Panc1 (cell line): ENCODE measurements around the gene AHCY. TPM values are rescaled to one million over a fixed set of nuclear protein-coding genes. Genes with fewer than 3 reads are reported as not detected.

Source experiments
- ATAC-seq: fragments of 200-7000 bp; cut with Tn5 transposase; 2 replicates; pipeline ENCODE4 v1.9.1; 2020; ENCODE audit warnings: mild to moderate bottlenecking, moderate library complexity
- Bru-seq: library from RNA; stranded (reverse); fragments of 400-500 nt; gene quantifications from one replicate; lab custom pipeline; 2021; lab: Mats Ljungman, UMichigan
- BruChase-seq, 2 experiments: library from RNA; stranded (reverse); fragments of 400-500 nt; gene quantifications; one replicate each; lab custom pipeline; 2021; lab: Mats Ljungman, UMichigan
- BruUV-seq: library from RNA; stranded (reverse); fragments of 400-500 nt; replicated peaks from 2 replicates; lab custom pipeline; 2021; lab: Mats Ljungman, UMichigan
- CTCF ChIA-PET: fragments of 300-600 bp; sonication (Branson Sonifier 250); formaldehyde crosslinking; loops from one replicate; lab custom pipeline; 2022; ENCODE audit warnings: antibody characterized with exemption; lab: Charles Lee
- POLR2A ChIA-PET: fragments of 300-600 bp; sonication (Branson Sonifier 250); formaldehyde crosslinking; loops from one replicate; lab custom pipeline; 2022; ENCODE audit warnings: antibody characterized with exemption; lab: Charles Lee
- DNase-seq: peaks from one replicate; pipeline ENCODE4 v3.0.0-alpha.2; 2010; ENCODE audit warnings: low read depth, low spot score
- H3K27ac ChIP-seq: 2 replicates; pipeline ENCODE4 v1.5.1; 2011; ENCODE audit warnings: mild to moderate bottlenecking, low read length, inconsistent platforms
- H3K27me3 ChIP-seq: fragments of 200-500 bp; sonication (Bioruptor generic); 2 replicates; pipeline ENCODE4 v1.6.0; 2014; ENCODE audit warnings: low read length, inconsistent platforms; ENCODE audit not compliant: control insufficient read depth, insufficient read depth
- H3K36me3 ChIP-seq: fragments of 200-500 bp; sonication (Bioruptor generic); 2 replicates; pipeline ENCODE4 v1.5.1; 2014; ENCODE audit warnings: inconsistent platforms, mild to moderate bottlenecking, low read length, moderate library complexity; ENCODE audit not compliant: control insufficient read depth, insufficient read depth
- H3K4me1 ChIP-seq: 2 replicates; pipeline ENCODE4 v1.5.1; 2011; ENCODE audit warnings: inconsistent platforms, mild to moderate bottlenecking, low read length, moderate library complexity; ENCODE audit not compliant: control insufficient read depth, insufficient read depth
- H3K4me3 ChIP-seq, 2 experiments: 2 replicates each; pipeline ENCODE4 v1.5.1; 2011 to 2012; ENCODE audit warnings: low read depth in 2 of 2, low read length in 2 of 2, mild to moderate bottlenecking in 2 of 2, inconsistent platforms in 1 of 2, moderate library complexity in 1 of 2
- H3K9me3 ChIP-seq: fragments of 200-500 bp; sonication (Bioruptor generic); 2 replicates; pipeline ENCODE4 v1.5.1; 2014; ENCODE audit warnings: low read depth, mild to moderate bottlenecking, inconsistent platforms, low read length, moderate library complexity; ENCODE audit not compliant: control insufficient read depth, insufficient read depth
- CTCF ChIP-seq: fragments of 450-650 bp; IDR thresholded peaks from 2 replicates; pipeline ENCODE4 v1.5.1; 2017; ENCODE audit warnings: mild to moderate bottlenecking
- POLR2AphosphoS5 ChIP-seq: IDR thresholded peaks from 2 replicates; pipeline ENCODE4 v1.6.1; 2012; ENCODE audit warnings: mild to moderate bottlenecking, low read depth, low read length, moderate library complexity
- REST ChIP-seq, 2 experiments: IDR thresholded peaks; 2 replicates each; pipeline ENCODE4 v1.6.1; 2011 to 2012; ENCODE audit warnings: low read depth in 2 of 2, control low read depth in 1 of 2, low read length in 1 of 2, mild to moderate bottlenecking in 1 of 2, moderate library complexity in 1 of 2; ENCODE audit not compliant: insufficient read depth in 1 of 2
- SIN3A ChIP-seq: IDR thresholded peaks from 2 replicates; pipeline ENCODE4 v1.6.1; 2012; ENCODE audit warnings: low read depth, mild to moderate bottlenecking, low read length, moderate library complexity, borderline replicate concordance; ENCODE audit not compliant: insufficient read depth
- TCF7L2 ChIP-seq: IDR thresholded peaks from 2 replicates; pipeline ENCODE4 v1.6.1; 2011; ENCODE audit warnings: mild to moderate bottlenecking, low read depth, low read length, inconsistent platforms
- in situ Hi-C: cut with HindIII; loops from 2 replicates; pipeline ENCODE4 v1.10.0; 2016; ENCODE audit warnings: low sequenced_read_pairs, low pct_unique_long_range_greater_than_20kb
- intact Hi-C: fragments of 100-400 bp; cut with micrococcal nuclease; formaldehyde crosslinking; loops from one replicate; pipeline ENCODE4 v1.10.0; 2022; ENCODE audit not compliant: unreplicated experiment
- long read RNA-seq: library from polyadenylated mRNA; unstranded; transcript quantifications from one replicate; pipeline ENCODE4 v2.0.0, GENCODE V29; 2021; ENCODE audit not compliant: unreplicated experiment
- polyA plus RNA-seq: library from polyadenylated mRNA; unstranded; fragments of >200 nt; gene quantifications from one replicate; pipeline ENCODE4 v1.2.1, GENCODE V29; 2012; ENCODE audit warnings: missing spikeins; ENCODE audit not compliant: insufficient read length
- total RNA-seq: library from RNA; stranded (reverse); gene quantifications from one replicate; pipeline ENCODE4 v1.2.1, GENCODE V29; 2021; ENCODE audit not compliant: unreplicated experiment

AHCY gene
- total RNA-seq (171 TPM), Bru-seq, nascent RNA (percentile 75 among the genes with signal in this experiment), BruChase-seq, experiment 1, labeled RNA remaining after a 2-hour chase (percentile 74 among the genes with signal in this experiment), BruChase-seq, experiment 2, labeled RNA remaining after a 6-hour chase (percentile 83 among the genes with signal in this experiment)
- polyA plus RNA-seq, result 207 TPM
- long read RNA-seq, transcript AHCY-201 (10 exons, 2,143 nt), result major isoform, 123 of 200 reads
- long read RNA-seq, partial matches to known transcripts, result 58 of 200 reads
- long read RNA-seq, other reads (novel, unspliced or antisense), result 18 of 200 reads

GRCh38 chr20:34302723-34303533 lies at the start of gene AHCY:
Gene AHCY (minus strand): TSS chr20:34303355. CDS start chr20:34303270, 85 bp downstream.
- DNase-seq (peak; percentile 92), ATAC-seq (peak; percentile 98)
- no peaks in the 10 kb centered on the region for H3K27me3 ChIP-seq
- no peaks in the 10 kb centered on the region for H3K9me3 ChIP-seq
- peak within 1 kb of the TSS; percentile 94 for H3K27ac ChIP-seq
- in situ Hi-C loops (no loop called here), intact Hi-C loops (loop anchor here (10.0 kb wide), 1 partner anchor 108 kb away; no protein-coding TSS in a partner anchor)
- TF ChIP-seq SIN3A (peak; percentile 63; the same call in 1 of the 2 replicates), POLR2AphosphoS5 (peak; percentile 88), REST (IDR thresholded peaks at IDR 0.05; ENCODE audit: insufficient read depth in 1 of 2, low read depth in 2 of 2, low read length in 1 of 2) (0 out of 4 replicates have a peak, but pooled peaks have one; percentile 13 to 28), CTCF (no peak), TCF7L2 (no peak)
- no peaks in the 10 kb centered on the region for H3K36me3 ChIP-seq
- peak within 1 kb of the TSS; percentile 81 to 97 for H3K4me3 ChIP-seq
- H3K4me1 ChIP-seq, result peaks cover 25% of the 10 kb centered on the region
- no TSS peak for BruUV-seq
- ChIA-PET CTCF (interaction anchor here (0.7 kb wide), 1 partner anchor 859 kb away, joined by 3 read pairs; no protein-coding TSS in a partner anchor), POLR2A (interaction anchor here (0.6 to 0.7 kb wide), 2 partner anchors 41 to 1524 kb away, joined by 3 read pairs; no protein-coding TSS in a partner anchor)

GRCh38 chr20:34350095-34350494 lies 46.9 kb upstream of the AHCY start:
- ChIA-PET POLR2A (no interaction called here), CTCF (no interaction called here)
- intact Hi-C loops, result no loop called here
- in situ Hi-C loops, result no loop called here
- H3K27me3 ChIP-seq, result no peaks in the 10 kb centered on the region
- H3K27ac ChIP-seq, result no peak overlapping the region
- no TSS peak for BruUV-seq
- H3K9me3 ChIP-seq, result no peaks in the 10 kb centered on the region
- DNase-seq (no peak), ATAC-seq (no peak)
- H3K4me3 ChIP-seq, result no peak overlapping the region
- H3K36me3 ChIP-seq, result no peaks in the 10 kb centered on the region
- H3K4me1 ChIP-seq, result 0 out of 2 replicates have a peak, but pooled peaks cover 3% of the 10 kb centered on the region
- TF ChIP-seq POLR2AphosphoS5 (no peak), TCF7L2 (no peak), REST (IDR thresholded peaks at IDR 0.05; ENCODE audit: insufficient read depth in 1 of 2, low read depth in 2 of 2, low read length in 1 of 2) (no peak), CTCF (no peak), SIN3A (no peak)
